GM21723 (cell line): Measurements from ENCODE around the gene HOXA3.

Experiments used
- ATAC-seq: cut with Tn5 transposase; IDR thresholded peaks from one replicate; pipeline ENCODE4 v1.9.1; 2021; ENCODE audit warnings: mild to moderate bottlenecking, moderate library complexity; ENCODE audit not compliant: unreplicated experiment

Gene HOXA3

GRCh38 chr7:27064159-27064558 lies 88.2 kb downstream of the HOXA3 start:
- ATAC-seq, result no peak

- no peak for ATAC-seq
Measured at GRCh38 chr7:27062946-27063345, 89.4 kb downstream of the HOXA3 start.
